Skin epidermis (tissue), 12 donors: Measurements from ENCODE around the gene GPR84.
"Not testable (repeated sequence)": the region's sequence is repeated elsewhere in the genome, so short reads cannot be mapped to it uniquely, and the experiment has no call there.

ENCODE experiments used
- H3K27ac ChIP-seq, 21 experiments: fragments of 200-600 bp; sonication (generic) in 11 of 21; one replicate each; pipeline ENCODE4 v1.5.0; 2020; ENCODE audit warnings: mild to moderate bottlenecking in 3 of 21, inconsistent platforms in 2 of 21, moderate library complexity in 2 of 21
- H3K4me3 ChIP-seq, 7 experiments: fragments of 200-600 bp; sonication (generic) in 2 of 7; one replicate each; pipeline ENCODE4 v1.5.0; 2020; ENCODE audit warnings: inconsistent platforms in 2 of 7, mild to moderate bottlenecking in 2 of 7, moderate library complexity in 1 of 7

The GPR84 gene

DNA sequence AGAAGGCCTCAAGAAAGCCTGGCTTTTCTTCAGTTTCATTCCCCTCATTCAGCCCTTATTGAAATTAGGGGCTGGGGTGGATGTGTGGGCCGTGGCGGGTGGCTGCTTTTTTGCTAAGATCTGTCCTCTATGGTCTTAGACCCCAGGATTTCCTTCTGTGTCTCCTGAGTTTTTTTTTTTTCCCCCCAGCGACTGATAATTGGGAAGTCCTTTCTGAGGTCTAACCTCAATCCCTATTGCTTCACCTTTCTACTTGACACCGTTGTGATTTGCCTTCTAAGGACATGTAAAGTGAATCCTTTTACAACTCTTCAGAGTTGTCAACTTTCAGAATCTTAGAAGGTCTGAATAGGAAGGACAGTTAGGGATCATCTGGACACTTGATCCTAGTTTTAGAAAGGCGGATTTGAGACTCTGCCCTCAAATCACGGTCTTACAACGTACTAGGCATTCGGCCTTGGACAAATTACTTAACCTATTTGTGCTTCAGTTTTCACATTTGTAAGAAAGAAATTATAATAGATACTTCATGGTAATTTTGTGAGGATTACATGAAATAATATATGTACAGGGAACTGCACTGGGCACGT, 4.4 kb downstream of the GPR84 start:
- Histone ChIP-seq H3K4me3 (peak overlapping the region; percentile 41 to 66 (median 59)), H3K27ac (peak overlapping the region; percentile 3 to 96 (median 84))

DNA sequence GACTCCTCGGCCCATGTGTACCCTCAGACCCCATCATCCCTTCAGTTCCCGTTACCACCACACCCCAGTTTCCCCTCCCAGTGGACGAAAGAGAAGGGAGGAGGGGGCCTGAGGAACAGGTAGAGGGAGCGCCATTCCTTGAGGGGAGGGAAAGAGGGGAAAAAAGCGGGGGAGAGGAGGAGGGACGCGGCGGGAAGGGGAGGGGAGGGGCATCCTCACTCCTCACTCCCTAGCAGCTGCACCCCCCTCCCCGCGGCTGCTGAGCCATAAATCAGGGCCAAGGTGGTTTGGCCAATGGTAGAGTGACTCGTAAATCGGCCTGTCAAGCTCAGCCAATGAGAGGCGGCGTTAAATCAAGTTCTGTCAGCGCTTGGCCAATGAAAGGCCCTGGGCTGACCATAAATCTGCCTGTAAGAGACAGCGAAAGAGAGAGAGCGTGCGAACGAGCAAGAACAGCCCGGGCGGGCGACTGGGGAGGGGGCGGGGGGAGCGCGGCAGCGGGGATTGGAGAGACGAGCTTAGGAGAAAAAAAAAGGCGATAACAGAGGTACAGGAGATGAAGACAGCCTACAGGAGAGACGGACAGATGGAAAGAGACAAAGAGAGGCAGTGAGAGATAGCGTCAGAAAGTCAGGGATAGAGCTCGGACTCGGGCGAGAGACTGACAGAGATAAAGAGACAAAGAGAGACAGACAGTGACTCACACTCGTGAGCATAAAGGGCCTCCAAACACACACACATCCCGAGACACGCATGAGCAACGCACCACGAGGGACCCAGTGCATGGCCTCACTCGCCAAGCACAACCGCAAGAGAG, 5.1 kb downstream of the GPR84 start:
- H3K27ac ChIP-seq: peak overlapping the region; percentile 3 to 96 (median 84)
- H3K4me3 ChIP-seq: peak overlapping the region; percentile 41 to 66 (median 59)

DNA sequence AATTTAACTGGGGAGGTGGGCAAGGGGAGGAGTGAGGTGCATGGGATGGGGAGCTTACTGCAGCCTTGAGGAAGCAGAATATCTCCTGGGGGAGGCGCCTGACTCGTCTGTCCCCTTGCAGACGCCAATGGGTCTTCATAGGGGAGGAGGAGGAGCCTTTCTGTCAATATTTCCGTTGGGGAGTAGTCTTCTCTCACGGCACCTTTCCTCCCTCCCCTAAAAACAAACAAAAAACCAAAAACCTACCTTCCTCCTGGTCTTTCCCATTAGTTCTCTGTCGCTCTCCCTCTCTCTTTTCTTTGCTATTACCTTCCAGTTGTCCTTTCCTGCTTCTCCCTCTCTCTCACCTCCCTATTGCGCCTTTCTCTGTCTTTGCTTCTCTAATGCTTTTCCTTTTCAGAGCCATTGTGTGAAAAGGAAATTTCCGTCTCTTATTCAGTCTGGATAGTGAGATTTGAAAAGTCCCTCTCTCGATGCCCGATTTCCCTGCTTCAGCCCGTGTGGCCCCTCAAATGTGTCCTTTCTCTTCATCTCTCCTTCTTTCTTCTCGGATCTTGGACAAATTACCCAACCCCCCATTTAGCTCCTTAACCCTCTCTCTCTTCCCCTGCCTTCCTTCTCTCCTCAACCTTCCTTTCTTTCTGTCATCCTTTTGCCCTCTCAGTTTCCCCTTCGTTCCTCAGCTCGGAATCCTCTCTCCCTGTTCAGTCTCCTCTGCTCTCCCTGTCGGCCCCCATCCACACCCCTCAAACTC, 5.9 kb downstream of the GPR84 start:
- Histone ChIP-seq H3K27ac (peak overlapping the region in 20 of 21 experiments; percentile 75 to 96 (median 86)), H3K4me3 (peak overlapping the region; percentile 41 to 66 (median 59))

DNA sequence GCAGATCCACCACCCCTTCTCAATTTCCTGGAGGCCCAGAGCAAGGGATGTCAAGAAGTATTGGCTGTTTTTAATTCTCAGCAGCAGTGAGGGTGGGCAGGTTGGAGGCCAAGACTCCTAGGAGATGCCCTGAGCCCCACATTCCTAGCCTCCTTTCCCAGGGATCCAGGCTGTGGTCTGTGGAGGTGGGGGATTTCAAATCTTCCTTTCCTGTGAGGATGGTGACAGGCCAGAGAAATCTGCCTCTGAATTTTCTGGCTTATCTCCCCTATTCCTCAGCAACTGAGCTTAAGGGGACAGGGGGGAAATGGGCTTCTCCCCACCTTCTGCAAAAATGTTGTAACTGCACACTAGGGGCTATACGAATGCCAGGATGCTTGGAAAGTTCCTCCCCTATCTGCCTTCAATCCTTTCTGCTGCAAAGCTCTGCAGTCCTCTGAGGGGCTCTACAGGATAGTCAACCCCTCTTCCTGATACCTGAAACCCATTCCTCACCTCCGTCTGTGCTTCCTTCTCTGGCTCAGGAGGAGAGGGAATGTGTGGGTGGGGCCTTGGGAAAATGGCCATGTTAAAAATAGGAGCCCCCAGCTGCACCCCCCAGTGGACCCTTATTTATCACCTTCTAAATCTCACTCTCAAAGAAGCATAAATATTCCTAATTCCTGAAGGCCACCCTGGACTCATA, 6.6 kb downstream of the GPR84 start:
- Histone ChIP-seq H3K4me3 (peak overlapping the region in 1 of 7 experiments; percentile 60), H3K27ac (peak overlapping the region in 14 of 21 experiments; percentile 1 to 96 (median 82))

DNA sequence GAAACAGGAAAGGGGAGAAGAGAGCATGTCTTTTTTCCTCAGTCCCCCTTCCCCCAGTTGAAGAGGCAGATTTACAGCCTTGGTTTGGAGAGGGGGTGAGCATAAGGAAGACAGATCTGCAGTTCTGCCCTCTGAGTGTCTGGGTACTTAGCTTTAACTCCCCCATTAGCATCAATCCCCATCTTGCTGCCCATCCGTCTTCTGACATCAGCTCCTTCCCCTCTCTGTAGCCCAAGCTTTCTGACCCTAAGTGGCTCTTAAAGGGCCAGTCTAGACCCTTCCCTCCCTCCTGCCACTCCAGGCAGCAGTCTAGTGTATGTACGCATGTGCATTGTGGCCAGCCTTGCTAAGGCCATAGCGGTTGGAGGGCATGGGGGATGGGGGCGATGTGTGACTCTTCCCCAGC, 7.3 kb downstream of the GPR84 start:
- H3K27ac ChIP-seq: peak overlapping the region in 9 of 21 experiments; percentile 0 to 83 (median 19)
- H3K4me3 ChIP-seq: no peak overlapping the region

DNA sequence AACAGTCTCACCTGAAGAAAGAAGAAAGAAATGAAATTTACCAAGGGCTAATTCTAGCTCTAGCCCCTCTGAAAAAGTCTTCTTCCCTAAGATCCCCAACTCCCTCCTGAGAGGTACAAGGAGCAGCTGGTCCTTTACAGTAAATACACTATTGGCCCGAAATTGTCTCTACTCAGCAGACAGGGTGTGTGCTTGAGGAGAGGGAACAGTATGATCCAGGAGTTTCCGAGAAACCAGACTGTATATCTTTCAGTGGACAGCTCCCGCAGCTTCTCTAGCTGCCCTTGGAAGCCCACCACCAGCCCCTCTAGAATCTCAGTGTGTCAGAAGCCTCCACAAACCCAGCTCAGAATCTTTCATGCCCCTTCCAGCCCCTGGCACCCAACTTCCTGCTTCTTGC, 8.1 kb downstream of the GPR84 start:
- Histone ChIP-seq H3K4me3 (no peak overlapping the region), H3K27ac (peak overlapping the region in 11 of 21 experiments; percentile 1 to 83 (median 25))

DNA sequence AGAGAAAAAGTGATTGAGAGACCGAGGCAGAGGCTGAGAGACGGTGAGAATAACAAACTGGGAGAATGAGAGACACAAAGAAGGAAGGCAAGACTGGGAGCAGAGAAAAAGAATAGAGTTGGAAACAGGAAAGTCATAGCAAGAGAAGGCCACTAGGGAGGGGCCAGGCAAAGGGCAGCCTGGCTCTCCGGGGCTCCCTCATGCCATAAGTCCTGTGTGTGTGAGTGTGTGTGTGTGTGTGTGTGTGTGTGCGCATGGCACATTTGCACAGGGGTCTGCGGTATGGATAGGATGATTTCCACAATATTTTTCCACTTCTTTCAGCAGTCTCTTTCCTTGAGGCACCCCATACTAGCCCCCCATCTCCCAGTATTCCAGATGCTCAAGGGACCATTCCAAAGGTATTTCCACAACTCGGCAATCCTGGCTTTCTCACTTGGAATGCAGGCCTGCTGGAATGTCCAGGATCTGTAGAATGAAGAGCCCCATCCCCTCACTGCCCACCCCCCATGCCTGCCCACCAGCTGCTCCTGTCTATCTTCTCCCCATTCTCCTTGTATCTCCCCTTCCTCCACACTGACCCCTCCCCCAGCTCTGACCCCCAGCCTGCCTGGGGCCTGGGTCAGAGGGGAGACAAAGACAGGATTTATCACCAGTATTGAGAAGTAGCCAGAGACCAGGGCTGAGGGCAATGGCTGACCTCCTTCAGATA, 9.0 kb downstream of the GPR84 start:
- no peak overlapping the region for H3K4me3 ChIP-seq
- H3K27ac ChIP-seq: peak overlapping the region in 9 of 21 experiments; percentile 19 to 83 (median 32)

DNA sequence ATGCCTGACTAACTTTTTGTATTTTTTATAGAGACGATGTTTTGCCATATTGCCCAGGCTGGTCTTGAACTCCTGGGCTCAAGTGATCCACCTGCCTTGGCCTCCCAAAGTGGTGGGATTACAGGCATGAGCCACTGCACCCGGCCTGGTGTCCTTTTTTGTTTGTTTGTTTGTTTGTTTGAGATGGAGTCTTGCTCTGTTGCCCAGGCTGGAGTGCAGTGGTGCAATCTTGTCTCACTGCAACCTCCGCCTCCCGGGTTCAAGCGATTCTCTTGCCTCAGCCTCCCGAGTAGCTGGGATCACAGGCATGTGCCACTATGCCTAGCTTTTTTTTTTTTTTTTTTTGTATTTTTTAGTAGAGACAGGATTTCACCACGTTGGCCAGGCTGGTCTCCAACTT, 10.0 kb downstream of the GPR84 start:
- H3K4me3 ChIP-seq, H3K27ac ChIP-seq: not testable (repeated sequence)

DNA sequence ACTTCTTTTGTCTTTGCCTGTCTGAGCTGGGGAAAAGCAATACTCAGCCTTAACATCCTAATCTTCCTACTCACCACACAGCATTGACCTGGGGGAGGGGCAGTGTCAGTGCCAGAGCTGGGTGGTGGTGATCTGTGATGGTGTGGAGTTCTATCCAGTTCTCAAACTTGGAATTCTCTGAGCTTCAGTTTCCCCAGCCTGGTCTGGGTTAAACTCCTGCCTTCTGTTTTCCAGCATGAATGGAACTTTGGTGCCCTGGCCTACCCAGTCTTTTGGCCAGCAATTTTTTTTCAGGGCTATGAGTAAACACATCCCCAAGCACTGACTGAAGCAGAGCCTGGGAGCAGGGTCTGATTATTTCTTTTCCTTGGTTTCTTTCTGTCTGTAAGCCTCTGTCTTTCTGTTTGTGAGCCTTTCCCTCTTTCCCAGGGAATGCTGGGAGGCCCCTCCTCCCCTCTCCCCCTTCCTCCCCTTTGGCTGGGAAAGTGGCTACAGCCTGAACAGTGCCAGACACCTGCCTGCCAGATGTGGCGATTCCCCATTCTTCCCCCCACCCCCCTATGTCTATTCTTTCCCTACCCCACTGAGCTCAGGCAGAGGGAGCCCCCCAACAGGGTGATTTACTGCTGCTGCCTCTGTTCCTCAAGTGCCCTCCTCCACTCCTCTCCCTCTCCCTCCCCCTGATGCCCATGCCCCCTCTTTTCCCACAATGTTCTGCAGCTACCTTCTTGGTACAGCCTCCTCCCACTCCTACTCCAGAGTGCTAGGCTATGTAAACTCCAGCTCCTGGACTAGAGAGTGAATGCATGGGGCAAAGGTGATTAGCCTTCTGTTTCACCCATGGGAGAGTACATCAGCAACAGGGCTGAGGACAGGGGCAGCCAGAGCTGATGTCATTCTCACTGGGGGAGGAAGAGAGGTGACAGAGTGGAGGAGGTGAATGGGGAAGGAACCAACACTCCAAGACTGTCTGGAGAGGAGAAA, 11.1 kb downstream of the GPR84 start:
- H3K4me3 ChIP-seq: no peak overlapping the region

DNA sequence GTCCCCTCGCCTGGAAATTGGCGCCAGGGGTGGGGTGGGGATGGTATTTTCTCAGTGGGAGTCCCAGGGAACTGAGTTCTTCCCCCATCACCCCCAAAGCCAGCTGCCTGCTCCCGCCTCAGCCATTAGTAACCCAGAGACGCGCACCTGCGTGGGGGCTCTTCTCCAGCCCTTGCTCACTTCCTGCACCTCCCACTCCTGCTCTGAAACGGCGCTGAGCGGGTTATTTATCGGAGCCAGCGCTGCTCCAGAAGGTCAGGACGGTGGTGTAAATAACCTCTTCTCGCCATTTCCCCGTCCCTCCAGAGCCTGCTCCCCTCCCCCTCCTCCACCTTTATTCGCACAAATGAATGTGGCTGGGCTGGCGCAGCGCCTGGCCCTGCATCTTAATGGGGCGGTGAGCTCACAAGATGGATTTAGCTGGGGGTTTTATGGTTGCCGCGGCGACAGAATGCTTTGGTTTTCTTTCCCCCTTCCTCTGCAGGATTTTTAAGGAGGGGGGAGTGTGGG, 12.2 kb downstream of the GPR84 start:
- H3K27ac ChIP-seq: peak overlapping the region in 16 of 21 experiments; percentile 6 to 65 (median 40)
- H3K4me3 ChIP-seq: no peak overlapping the region

More for the DNA sequence above, 11.1 kb downstream of the GPR84 start:
- H3K27ac ChIP-seq: peak overlapping the region in 13 of 21 experiments; percentile 1 to 65 (median 44)

DNA sequence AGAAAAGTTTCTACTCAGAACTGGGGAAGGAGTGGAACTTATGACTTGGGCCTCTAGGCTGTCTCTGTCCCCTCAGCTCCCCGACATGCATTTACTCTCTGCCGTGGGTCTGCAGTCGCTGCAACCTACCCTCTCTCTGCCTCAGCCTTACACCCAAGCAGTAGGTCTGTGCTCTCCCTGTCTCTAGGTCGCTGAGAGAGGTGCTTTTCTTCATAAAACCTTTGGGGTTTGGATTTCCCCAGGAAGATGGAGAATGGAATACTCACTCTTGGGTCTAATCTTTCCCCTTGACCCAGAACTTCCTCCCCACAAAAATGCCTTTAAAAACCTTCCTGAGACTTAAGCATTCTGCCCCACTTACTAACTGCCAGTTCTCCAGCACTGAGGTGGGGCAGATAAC, 12.9 kb downstream of the GPR84 start:
- H3K27ac ChIP-seq: peak overlapping the region in 5 of 21 experiments; percentile 26 to 65 (median 53)
- no peak overlapping the region for H3K4me3 ChIP-seq

DNA sequence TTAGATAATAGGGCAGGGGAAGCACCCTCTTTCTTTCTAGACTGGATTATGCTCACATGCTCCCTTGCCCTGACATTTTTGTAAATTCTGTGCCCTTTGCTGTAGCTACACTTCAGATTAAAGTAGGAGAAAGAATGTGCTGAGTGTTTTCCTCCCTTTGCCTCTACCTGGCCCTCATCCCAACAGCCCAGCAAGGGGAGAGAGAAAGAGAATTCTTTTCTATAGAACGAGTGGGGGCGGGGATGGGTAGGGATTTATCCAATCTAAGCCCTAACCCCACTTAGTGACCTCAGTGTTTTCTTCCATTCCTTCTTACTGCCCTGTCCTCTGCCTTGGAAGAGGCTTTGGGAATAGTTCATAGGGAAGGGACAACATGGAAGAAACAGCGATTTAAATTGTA, 13.5 kb downstream of the GPR84 start:
- no peak overlapping the region for H3K4me3 ChIP-seq
- peak overlapping the region in 1 of 21 experiments; percentile 63 for H3K27ac ChIP-seq

DNA sequence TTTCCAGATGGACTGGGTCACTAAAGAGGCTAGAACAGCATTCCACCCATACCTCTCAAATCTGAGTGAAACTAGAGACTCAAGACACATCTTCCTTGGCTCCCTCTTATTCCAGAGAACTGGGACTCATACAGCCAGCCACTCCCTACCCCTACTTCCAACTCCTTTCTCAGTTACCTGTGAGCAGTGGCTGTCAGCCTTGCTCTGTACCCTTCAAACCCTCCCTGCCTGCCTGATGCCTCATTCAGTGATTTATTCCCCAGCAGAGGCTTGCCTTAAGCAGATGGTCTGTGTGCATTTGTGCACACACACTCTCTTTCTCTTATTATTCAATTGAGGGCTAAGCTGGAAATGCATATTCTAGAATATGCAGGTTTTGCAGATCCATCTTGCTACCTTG, 14.6 kb downstream of the GPR84 start:
- Histone ChIP-seq H3K27ac (no peak overlapping the region), H3K4me3 (no peak overlapping the region)

DNA sequence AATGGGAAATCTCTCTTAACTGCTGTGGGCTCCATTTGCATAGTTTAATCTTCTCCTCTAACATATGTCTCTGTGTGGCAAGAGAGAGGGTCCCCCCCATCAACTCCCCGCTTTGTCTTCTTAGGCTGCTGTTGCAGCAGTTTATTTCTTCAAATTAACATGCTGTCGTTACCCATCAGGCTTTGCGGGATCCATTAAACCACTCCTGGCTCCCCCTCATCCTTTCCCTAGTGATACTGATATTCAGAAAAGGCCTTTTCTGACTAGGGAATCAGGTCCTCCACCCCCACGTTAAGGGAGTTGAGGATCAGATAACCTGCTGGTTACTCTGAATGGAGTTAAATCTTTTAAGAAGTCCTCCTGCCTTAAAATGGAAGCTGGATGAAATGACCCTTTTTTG, 15.2 kb downstream of the GPR84 start:
- Histone ChIP-seq H3K4me3 (no peak overlapping the region), H3K27ac (no peak overlapping the region)

DNA sequence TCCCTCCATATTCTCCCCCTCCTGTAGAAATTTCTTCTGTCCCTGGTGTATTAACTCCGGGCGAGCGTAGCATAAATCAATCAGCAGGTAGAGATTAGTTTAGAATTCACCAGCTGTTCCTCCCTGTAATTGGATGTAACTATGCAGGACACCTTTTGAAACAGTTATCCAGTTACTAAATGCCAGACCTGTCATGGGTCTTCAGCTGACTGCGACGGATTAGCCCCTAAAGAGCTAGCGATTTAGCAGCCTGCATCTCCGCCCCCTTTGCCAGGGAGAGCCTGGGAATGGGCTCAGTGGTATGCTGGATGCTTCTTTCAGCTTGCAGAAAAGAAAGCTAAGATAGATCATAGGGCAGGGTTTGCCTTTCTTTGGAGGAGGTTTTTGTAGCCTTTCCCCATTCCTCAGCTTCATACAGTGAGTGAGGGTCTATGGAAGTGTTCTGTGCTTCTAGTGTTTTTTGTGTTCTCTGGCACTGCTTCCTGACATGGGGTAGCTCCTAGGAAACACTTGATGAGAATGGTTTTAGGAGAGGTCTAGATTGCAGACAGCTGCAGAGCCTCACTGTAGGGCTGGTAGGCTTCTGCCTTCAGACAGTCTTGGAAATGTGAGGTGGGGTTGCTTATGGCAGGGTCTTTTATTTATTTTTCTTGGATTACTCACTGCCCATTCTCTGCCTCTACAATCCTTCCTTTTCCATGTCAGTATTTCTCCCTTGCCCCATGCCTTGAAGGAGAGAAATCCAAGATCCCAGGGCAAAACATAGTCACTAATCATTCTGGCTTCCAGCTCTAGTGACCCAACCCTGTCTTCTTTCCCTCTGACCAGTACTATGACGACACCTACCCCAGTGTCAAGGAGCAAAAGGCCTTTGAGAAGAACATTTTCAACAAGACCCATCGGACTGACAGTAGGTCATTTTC, 22.6 kb downstream of the GPR84 start:
- Histone ChIP-seq H3K4me3 (no peak overlapping the region), H3K27ac (no peak overlapping the region)

DNA sequence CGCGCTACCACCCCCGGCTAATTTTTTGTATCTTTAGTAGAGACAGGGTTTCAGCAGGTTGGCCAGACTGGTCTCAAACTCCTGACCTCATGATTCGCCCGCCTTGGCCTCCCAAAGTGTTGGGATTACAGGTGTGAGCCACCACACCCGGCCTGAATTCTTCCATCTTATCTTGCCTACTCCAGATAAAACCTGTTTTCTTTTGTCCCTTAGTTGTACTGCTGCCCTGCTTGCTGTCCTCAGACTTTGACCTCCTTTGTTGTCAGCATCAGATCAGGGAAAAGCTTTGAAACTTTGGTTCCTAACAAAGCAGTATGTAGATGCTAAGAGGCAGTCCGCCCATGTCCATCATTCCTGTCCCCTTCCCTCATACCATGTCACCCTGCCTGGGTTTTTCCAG, 23.4 kb downstream of the GPR84 start:
- Histone ChIP-seq H3K27ac (no peak overlapping the region), H3K4me3 (no peak overlapping the region)
